ENCODE results near the gene SEC16A.
A peak's percentile ranks its signal among the peaks of the same experiment; 100 is the strongest.
"Not testable (repeated sequence)": the region's sequence is repeated elsewhere in the genome, so short reads cannot be mapped to it uniquely, and the experiment has no call there.

The SEC16A gene

GRCh38 chr9:136439481-136440408 is 43.1 kb downstream of the SEC16A start, which contains the start of gene INPP5E:
TSS of gene INPP5E (minus strand) at chr9:136439845. CDS start at chr9:136439419, 426 bp downstream.
- DNase-seq (ENCODE audit: low read depth) = peak; percentile 78

- DNase-seq (ENCODE audit: low read depth) = peak; percentile 63
Observed at GRCh38 chr9:136438548-136439480, 44.0 kb downstream of the SEC16A start.

- no peak for DNase-seq (ENCODE audit: low read depth)
Observed at GRCh38 chr9:136437839-136438547, 44.8 kb downstream of the SEC16A start.

GRCh38 chr9:136437430-136437829 is 45.4 kb downstream of the SEC16A start:
- DNase-seq (ENCODE audit: low read depth) = peak; percentile 20

- DNase-seq (ENCODE audit: low read depth) = no peak
Observed at GRCh38 chr9:136436055-136436634, 46.7 kb downstream of the SEC16A start.

- no peak for DNase-seq (ENCODE audit: low read depth)
Observed at GRCh38 chr9:136434580-136435169, 48.2 kb downstream of the SEC16A start.

- no peak for DNase-seq (ENCODE audit: low read depth)
Observed at GRCh38 chr9:136433849-136434579, 48.8 kb downstream of the SEC16A start.

- DNase-seq (ENCODE audit: low read depth) = no peak
Observed at GRCh38 chr9:136433043-136433715, 49.7 kb downstream of the SEC16A start.

GRCh38 chr9:136432591-136432990 is 50.2 kb downstream of the SEC16A start:
- DNase-seq (ENCODE audit: low read depth) = no peak

- no peak for DNase-seq (ENCODE audit: low read depth)
Observed at GRCh38 chr9:136431782-136432350, 51.0 kb downstream of the SEC16A start.

- DNase-seq (ENCODE audit: low read depth) = no peak
Observed at GRCh38 chr9:136430588-136431234, 52.1 kb downstream of the SEC16A start.

- no peak for DNase-seq (ENCODE audit: low read depth)
Observed at GRCh38 chr9:136429683-136430491, 53.0 kb downstream of the SEC16A start.

- DNase-seq (ENCODE audit: low read depth) = no peak
Observed at GRCh38 chr9:136429075-136429628, 53.7 kb downstream of the SEC16A start.

- no peak for DNase-seq (ENCODE audit: low read depth)
Observed at GRCh38 chr9:136426787-136427186, 56.1 kb downstream of the SEC16A start.

GRCh38 chr9:136425367-136425766 is 57.5 kb downstream of the SEC16A start:
- DNase-seq (ENCODE audit: low read depth) = not testable (repeated sequence)

GRCh38 chr9:136424750-136425362 is 58.0 kb downstream of the SEC16A start:
- no peak for DNase-seq (ENCODE audit: low read depth)

- DNase-seq (ENCODE audit: low read depth) = no peak
Observed at GRCh38 chr9:136423432-136424146, 59.3 kb downstream of the SEC16A start.

All from ELR (cell line).